ENCODE results near the gene GALNT9.
"Not testable (repeated sequence)": the region's sequence is repeated elsewhere in the genome, so short reads cannot be mapped to it uniquely, and the experiment has no call there.

Gene GALNT9

DNA sequence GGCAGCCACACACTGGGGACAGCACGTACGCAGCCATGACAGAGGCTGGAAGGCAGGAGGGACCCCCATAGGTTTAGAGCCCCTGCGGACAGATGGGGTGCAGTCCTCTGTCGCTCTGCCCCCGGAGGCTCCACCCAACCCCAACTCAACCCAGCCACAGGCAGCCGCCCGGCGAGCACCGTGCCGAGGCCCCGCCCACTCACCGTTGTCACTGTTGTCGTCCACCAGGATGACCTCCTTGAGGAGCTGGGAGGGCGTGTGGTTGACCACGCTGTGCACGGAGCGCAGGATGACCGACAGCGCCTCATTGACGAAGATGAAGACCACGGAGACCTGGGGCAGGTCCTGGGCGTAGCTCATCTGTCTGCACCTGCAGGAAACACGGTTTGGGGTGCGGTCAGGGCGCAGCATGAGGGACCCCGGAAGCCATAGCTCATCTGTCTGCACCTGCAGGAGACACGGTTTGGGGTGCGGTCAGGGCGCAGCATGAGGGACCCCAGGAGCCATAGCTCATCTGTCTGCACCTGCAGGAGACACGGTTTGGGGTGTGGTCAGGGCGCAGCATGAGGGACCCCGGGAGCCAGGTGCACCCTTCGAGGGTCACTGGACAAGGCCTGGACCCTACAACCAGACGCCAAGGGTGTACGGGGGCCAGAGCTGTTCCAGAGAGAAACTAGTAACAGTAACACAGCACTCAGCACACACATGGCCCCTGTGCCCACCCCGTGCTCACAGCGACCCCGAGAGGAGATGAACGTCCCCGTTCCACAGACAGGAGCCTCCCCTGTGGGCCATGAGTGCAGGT is 66.9 kb downstream of the GALNT9 start:
- no peak for DNase-seq

DNA sequence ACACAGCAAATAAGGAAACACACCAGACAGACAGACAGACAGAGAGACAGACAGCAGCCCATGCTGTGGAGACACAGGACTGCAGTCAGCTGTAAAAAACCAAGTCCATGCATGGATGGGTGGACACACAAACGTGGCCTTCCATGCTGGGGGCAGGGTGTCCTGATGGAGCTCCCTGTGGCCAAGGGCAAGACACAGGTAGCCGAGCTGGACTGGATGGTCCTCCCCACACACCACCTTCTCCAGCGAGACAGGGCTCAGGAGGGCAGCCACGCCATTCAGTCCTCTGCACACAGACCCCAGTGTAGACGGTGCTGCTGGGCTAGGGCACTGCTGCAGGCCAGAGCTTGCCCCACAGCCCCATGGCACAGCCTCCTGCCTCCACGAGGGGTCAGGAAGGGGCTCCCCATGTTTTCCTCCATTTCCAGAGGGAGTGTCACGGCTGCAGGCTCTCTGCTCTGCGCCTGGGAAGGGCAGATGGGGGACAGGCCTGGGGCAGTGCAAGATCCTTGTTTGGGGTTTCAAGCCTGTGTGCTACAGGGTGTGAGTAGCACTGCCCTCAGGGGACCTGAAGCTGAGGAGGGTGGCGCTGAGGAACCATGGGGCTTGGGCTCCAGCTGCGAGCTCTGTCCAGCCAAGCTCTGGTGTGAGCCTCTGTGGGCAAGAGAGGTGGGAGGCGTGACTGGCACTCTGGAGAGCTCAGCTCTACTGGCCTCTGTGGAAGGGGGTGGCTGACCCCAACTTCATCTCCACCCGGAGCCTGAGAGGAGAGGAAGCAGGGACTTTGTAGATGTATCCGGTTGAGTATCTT is 67.9 kb downstream of the GALNT9 start:
- DNase-seq = no peak

DNA sequence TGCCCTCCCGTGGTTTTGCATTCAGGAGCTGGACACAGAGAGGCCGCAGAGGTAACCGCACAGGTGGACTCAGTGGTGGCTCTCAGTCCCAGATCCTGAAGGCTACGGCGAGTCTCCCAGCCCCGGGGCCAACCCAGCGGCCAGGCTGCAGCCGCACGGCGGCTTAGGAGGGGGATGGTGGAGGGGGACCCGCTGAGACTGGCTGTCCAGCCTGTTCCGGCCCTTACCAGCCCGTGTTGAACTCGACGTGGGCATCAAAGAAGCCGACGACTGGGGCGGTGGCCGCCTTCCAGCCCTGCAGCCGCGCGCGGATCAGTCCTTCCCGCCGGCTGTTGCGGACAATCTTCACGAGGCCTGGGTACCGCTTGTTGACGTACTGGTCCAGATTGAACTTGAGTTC is 68.7 kb downstream of the GALNT9 start:
- DNase-seq = no peak

DNA sequence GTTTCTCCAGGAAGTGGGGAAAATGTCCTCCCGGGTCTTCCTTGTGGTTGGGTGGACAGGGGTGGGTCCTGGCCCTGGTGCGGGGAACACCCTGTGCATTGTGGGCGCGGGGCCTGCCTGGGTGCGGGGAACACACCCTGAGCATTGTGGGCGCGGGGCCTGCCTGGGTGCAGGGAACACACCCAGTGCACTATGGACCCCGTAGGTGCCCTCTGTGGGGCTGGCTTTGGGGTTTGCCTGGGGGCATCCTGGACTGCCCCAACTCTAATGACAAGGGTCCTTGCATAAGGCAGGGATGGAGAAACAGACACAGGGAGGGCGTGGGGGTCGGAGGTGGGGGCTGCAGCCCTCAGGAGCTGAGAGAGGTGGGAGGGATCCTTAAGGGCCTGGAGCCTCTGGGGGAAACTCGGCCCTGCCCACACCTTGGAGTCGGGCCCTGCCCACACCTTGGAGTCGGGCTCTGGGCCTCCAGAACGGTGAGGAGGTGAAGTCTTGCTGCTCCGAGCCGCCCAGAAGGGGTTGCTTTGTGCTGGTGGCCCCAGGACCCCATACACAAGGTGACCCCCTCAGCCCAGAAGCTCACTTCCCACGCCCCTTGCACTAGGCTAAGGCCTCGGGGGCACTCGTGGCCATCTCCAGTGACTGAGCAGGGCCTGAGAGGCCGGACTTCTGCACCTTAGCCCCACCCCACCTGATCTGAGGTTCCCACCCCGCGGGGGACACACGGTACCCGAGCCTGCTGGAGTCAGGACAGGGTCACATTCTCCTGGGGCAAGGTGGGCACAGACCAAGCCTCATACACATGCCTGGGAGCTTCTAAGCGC is 69.3 kb downstream of the GALNT9 start:
- no peak for DNase-seq

DNA sequence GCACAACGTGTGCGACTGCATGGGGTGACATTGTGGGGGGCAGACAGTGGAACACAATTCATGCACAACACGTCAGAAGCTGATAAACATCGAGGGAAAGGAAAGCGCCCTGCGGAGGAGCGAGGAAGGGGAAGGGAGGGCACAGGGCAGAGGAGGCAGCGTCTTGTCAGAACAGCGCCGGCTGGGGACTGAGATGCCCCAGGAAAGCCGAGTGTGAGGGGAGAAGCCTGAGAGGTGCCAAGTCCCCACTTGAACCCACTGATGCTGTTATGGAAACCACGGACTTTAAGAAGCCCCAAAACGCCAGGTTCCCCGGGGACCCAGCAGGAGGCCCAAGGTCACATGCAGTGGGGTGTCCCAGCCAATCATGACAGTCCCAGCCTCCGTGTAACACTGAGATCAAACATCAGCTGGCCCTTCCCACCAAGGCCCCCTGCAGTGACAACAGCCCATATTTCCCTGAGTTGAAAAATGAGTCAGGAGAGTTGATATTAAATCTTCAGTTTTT is 70.0 kb downstream of the GALNT9 start:
- no peak for DNase-seq

DNA sequence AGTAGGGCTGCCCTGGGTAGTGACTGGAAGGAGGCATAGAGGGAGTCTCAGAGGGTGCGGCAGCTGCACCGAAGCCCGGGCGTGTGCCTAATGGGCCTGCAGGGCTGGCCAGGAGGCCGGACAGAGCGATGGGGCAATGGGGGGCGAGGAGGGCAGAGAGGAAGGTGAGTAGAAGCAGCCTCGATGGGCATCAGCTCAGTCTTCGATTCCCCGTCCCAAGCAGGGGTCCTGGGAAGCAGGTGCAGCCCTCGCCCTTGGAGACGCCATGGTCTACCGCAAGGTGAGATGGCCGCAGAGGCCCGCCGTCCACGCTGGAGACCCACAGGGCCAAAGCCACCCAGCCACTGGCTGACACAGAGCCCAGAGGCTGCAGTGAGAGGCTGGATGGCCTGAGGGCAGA is 70.8 kb downstream of the GALNT9 start:
- no peak for DNase-seq

DNA sequence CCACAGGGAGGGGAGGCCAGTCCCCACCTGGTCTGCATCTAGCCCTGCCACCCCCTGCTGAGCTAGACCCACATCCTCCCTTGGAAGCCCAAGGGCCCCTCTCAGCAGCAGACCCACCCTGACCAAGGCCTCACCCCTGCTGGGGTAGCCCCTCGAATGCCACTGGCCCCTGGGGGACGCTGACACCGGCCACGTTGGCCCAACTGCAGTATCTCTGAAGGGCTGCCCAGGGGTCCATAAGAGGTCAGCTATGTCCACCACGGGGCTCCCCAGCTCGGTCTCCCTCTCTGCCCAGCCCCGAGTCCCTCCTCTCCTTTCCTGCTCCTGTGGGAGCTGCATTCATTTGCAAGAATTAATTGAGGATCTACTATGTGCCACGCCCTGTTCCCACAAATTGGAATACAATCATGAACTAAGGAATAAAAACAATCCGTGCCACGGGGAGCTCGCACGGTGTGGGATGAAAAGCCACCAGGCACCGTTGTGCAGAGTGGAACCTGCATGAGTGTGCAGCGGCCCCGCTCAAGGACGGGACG is 71.4 kb downstream of the GALNT9 start:
- DNase-seq = no peak

DNA sequence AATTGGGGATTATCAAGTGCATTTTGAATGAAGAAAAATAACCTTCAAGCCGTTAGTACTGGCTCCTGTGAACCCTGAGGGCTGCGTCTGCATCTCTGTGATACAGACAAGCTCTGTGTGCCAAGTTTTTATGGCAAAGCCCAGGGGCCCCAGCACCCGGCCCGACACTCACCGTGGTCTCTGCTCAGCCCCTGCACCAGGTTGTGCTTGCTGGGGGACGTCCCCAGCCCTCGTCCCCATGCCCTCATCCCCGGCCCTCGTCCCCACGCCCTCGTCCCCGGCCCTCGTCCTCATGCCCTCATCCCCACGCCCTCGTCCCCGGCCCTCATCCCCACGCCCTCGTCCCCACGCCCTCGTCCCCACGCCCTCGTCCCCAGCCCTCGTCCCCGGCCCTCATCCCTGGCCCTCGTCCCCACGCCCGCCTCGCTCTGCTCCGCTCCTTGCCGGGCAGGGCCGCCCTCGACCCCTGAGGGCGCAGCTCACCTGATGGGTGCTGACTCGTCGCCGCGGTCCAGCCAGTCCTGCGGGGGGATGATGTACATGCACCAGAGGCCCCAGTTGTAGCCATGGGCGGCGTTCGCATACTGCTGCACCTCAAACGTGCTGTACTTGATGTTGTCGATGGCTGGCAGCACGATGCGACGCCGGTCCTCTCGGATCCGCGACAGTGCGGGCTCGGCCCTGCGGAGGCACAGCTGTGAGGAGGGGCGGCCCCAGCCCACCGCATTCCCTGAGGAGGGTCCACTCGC is 72.0 kb downstream of the GALNT9 start:
- DNase-seq = no peak

DNA sequence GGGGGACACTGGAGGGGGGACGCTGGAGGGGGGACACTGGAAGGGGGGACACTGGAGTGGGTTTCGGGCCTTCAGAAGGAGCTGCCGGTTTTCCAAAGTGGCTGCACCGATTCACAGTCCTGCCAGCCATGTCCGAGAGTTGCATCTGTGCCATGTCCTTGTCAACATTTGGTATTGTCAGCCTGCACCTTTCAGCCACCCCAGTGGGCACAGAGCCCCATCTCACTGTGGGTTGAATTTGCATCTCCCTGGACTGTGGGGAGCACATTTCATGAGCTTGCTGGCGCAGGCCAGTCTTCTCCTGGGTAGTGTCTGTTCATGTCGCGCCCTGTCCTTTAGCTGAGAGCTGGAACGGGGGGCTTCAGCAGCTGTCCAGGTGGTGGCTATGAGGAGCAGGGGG is 72.7 kb downstream of the GALNT9 start:
- DNase-seq = no peak

DNA sequence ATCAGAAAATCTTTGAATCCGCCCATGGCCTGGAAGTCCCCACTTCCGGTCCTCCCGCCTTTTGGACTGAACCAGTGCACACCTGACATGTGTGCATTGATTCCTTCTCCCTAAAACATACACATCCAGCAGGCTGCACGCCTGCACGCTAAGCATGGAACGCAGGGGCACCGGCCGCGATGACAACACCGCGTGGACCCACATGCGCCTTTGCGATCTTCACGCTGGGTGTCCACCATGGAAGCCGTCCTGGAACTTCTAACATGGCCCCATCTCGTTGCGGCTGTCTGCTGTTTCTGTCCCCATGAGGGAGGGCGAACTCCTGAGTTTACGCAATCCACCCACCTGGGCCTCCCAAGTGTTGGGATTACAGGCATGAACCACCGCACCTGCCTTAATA is 73.7 kb downstream of the GALNT9 start:
- no peak for DNase-seq

DNA sequence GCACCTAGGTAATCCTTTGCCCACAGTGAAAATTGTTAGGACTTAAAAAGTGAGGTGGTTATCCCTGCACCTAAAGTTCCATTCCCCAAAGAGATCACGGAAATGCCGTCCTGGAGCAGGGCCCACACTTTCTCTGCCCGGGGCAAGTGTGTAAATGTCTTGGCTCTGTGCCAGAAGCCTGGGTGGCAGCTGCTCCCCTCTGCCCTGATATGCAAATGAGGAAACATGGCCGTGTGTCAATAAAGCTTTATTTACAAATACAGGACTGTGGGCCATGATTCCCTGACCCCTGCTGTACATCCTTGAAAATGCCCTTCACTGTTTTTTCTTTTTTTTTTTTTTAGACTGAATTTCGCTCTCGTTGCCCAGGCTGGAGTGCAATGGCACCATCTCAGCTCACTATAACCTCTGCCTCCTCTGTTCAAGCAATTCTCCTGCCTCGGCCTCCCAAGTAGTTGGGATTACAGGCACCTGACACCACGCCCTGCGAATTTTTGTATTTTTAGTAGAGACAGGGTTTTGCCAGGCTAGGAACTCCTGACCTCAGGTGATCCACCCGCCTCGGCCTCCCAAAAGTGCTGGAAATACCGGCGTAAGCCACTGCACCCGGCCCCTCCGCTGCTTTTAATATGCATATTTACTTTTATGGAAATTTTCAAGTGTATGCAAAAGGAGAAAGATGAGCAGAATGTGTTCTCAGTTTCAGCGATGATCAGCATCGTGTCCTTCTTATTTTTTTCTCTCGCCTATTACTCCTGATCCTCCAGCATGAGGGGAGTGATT is 75.5 kb downstream of the GALNT9 start:
- DNase-seq = no peak

DNA sequence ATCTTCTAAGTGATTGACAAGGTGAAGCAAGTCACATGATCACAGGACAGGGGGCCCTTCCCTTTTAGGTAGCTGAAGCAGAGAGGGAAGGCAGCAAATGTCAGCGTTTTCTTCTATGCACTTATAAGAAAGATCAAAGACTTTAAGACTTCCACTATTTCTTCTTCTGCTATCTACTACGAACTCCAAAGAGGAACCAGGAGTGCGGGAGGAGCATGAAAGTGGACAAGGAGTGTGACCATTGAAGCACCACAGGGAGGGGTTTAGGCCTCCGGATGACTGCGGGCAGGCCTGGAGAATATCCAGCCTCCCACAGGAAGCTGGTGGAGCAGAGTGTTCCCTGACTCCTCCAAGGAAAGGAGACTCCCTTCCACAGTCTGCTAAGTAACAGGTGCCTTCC is 76.4 kb downstream of the GALNT9 start:
- not testable (repeated sequence) for DNase-seq

DNA sequence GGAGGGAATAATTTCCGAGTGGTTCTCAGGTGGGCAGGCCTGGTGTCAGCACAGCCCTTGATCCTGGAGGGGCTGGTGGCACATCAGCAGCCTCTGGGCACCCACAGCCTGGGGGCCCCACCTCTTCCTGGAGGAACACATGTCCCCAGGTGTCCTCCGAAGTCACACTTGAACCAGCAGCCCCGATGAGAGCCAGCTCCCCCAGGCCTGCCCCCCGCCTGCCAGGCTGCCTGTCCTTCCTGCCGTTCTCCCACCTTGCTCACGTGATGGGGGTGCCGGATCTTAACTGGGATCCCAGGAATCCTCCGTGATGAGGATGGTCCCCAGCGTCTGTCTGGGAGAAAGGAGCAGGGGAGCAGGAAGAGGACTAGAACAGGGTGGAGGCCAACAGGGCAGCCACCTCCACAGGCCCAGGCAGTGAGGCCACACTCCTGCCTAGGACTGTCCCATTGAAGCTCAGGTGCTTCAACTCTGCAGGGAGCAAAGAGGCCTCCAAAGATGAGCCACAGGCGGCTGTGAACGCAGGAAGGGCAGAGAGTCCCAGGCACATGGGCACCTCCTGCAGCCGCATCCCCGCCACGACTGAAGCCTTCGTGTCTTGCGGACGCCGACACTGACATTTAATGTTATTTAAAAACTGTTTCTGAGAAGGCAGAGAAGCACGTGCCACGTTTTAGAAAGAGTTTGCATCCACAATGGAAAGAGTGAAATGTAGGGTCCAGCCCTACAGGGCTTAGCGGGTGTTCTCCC is 77.5 kb downstream of the GALNT9 start:
- DNase-seq = no peak

DNA sequence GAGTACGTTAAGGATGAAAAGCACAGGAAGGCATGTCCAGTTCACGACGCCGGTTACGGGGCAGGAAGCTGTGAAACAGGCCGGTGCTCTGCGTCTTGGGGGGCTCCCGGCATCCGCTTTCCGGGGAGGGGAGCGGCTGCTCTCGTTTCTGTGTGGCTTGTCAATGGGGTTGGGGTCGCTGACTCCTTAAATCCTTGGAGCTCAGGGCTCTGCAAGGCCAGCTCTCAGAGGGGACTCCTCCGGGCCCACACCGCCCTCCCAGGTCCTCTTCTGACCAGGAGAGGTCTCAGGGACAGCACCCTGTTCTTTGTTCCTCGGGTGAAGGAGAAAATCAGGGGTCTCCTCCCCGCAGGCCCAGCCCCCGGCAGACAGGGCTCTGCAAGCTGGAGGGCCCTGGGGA is 78.1 kb downstream of the GALNT9 start:
- DNase-seq = no peak

DNA sequence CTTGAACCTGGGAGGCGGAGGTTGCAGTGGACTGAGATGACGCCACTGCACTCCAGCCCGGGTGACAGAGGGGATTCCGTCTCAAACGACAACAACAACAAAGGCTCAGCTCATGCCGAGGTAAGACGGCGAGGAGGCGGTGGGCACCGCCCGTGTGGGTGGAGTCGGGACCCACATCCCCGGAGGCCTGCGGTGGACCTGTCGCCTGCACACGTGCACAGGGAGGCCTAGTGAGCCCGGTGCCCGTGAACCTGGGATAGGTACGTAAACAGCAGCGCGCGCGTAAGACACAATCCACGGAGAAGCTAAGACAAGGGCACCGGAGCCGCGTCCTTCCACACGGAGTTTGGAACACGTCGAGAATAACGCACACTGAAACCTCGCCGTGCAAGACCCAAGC is 78.7 kb downstream of the GALNT9 start:
- no peak for DNase-seq

DNA sequence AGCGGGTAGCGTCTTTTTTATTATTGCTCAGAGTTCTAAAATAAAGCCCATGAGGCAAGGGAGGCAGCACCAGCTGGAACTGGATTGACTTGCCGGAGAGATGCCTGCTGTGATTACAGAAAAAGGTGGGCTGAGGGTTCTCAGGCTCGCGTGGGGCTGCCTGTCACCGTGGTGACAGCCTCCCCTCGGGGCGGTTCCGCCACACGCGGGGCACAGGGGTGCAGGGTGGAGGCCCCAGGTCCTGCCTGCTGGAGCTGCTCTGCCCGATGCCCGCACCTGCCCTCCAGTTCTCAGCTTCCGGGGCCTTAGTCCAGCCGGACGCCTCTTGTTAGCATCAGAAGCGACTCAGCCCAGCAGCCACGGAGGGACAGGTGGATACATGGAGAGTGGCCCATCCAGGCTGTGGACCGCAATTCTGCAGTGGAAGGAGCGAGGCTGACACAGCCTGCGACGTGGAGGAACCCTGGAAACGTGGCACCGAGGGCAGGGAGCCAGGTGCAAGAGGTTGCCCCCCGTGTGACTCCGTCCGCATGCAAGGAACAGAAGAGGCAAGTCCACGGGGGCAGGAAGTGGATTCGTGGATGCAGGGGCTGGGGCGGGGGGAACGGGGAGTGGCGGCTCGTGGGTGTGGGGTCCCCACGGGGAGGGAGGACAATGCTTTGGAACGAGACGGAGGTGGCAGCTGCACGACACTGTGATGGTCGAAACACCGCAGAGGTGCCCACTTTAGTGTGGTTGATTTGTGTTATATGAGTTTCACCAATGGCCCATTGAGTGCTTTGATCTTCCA is 79.5 kb downstream of the GALNT9 start:
- DNase-seq = no peak

DNA sequence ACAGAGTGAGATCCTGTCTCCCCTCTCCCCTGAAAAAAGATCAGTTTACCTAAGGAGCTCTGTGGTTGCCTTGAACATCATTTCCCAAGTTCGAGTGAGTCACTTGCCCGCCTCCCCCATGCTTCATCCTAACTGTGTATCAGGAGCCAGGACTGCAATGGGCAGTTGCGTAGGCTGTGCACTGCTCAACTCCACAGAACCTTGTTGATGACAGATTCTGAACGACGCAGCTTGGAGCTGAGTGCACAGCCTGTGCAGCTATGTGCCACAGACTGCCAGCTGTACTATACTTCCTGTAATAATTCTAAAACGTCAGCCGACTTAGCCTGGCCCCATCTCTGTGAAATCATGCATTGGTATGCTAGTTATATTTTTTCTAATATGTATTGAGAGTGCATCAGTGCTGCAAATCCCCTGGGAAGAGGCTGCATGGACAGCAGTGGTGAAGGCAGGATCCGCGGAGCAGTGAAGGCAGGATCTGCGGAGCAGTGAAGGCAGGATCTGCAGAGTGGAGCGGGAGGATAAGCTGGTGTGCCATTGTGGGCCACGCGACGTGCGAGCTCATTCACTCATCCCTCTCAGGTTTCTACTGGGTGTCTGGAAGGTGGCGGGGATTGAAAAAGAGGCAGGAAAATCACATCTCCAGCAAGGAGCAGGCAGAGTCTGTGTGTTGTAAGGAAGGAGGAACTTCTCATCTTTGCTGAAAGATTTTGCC is 80.8 kb downstream of the GALNT9 start:
- DNase-seq = no peak

DNA sequence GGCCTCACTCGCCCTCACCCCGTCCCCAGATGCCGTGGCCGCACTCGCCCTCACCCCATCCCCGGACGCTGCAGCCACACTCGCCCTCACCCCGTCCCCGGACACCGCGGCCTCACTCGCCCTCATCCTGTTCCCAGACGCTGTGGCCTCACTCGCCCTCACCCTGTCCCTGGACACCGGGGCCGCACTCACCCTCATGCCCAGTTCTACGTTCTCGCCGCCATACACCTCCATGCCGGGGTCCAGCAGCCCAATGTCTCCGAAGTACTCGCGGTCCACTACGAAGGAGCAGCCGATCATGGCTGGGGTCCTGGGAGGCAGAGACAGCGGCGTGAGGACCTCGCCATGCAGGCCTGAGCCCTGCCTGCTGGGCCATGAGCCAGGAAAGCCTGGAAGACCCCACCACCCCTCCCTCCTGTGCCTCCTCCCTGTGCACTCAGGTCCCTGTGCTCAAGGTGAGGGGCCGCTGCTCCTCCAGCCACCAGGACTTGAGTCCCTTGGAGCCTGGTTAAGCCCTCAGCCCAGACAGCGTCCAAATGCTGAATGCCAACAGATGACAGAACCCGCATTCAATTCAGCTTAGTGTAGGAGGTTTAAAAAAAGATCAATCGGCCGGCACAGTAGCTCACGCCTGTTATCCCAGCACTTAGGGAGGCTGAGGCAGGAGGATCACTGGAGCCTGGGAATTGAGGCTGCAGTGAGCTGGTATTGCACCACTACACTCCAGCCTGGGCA is 81.5 kb downstream of the GALNT9 start:
- no peak for DNase-seq

All from GDM1 (cell line).